Lung (tissue), 12 donors: ENCODE measurements around the gene TTC32. TPM values are rescaled to one million over a fixed set of nuclear protein-coding genes. Genes with fewer than 3 reads are reported as not detected.

Experiments used
- ATAC-seq: fragments of 200-7000 bp; cut with Tn5 transposase; one replicate; pipeline ENCODE4 v1.9.1; 2020; ENCODE audit warnings: moderate number of reproducible peaks; ENCODE audit not compliant: insufficient read depth, low FRiP score
- DNase-seq, 3 donors: peaks; one replicate each; pipeline ENCODE4 v3.0.0-alpha.2; 2013 to 2017
- H3K27ac ChIP-seq, 2 donors: one replicate each; pipeline ENCODE4 v1.5.1; 2013; ENCODE audit warnings: mild to moderate bottlenecking in 2 of 2, moderate library complexity in 2 of 2, control low read depth in 1 of 2, inconsistent platforms in 1 of 2, low read depth in 1 of 2, low read length in 1 of 2
- H3K27me3 ChIP-seq, 3 donors: one replicate each; pipeline ENCODE4 v1.5.1; 2013; ENCODE audit warnings: low read length in 2 of 3; ENCODE audit not compliant: control insufficient read depth in 3 of 3, insufficient read depth in 3 of 3
- H3K36me3 ChIP-seq, 4 donors: one replicate each; pipeline ENCODE4 v1.5.1; 2013; ENCODE audit warnings: low read length in 4 of 4, mild to moderate bottlenecking in 1 of 4, moderate library complexity in 1 of 4; ENCODE audit not compliant: control insufficient read depth in 4 of 4, insufficient read depth in 4 of 4
- H3K4me1 ChIP-seq, 5 donors: one replicate each; pipeline ENCODE4 v1.5.1; 2013; ENCODE audit warnings: low read length in 5 of 5, mild to moderate bottlenecking in 2 of 5, moderate library complexity in 1 of 5; ENCODE audit not compliant: control insufficient read depth in 5 of 5, insufficient read depth in 5 of 5
- H3K4me3 ChIP-seq: one replicate; pipeline ENCODE4 v1.5.1; 2013; ENCODE audit warnings: mild to moderate bottlenecking, control low read depth, moderate library complexity
- H3K9ac ChIP-seq, 2 donors: one replicate each; pipeline ENCODE4 v1.5.1; 2013; ENCODE audit warnings: low read length in 2 of 2, control low read depth in 1 of 2; ENCODE audit not compliant: insufficient read depth in 1 of 2
- H3K9me3 ChIP-seq, 4 donors: one replicate each; pipeline ENCODE4 v1.5.1; 2013; ENCODE audit warnings: low read length in 3 of 4, mild to moderate bottlenecking in 1 of 4, moderate library complexity in 1 of 4; ENCODE audit not compliant: control insufficient read depth in 4 of 4, insufficient read depth in 3 of 4
- CTCF ChIP-seq: IDR thresholded peaks from 2 replicates; pipeline ENCODE4 v1.5.1; 2012; ENCODE audit warnings: mild to moderate bottlenecking; ENCODE audit errors: control extremely low read depth, extremely low read depth
- WGBS, 2 donors: extraction: QIAGEN DNeasy Blood & Tissue Kit; methylation state at CpG; one replicate each; pipeline ENCODE4 v1.1.7; 2013; 5-methylcytosine and 5-hydroxymethylcytosine counted together
- polyA plus RNA-seq, 2 donors: library from polyadenylated mRNA; stranded (reverse); fragments of 200-250 nt; gene quantifications; one replicate each; pipeline ENCODE4 v1.2.1, GENCODE V29; 2013
- total RNA-seq, 2 donors: library from RNA; depleted of rRNA in 1 of 2; stranded (reverse); fragments of >200 nt in 1 of 2; gene quantifications; one replicate each; pipeline ENCODE4 v1.2.1, GENCODE V29; 2014 to 2021
- donor health status: control.
- donor health status: control.
- donor health status: Bipolar disorder and iron deficiency.
- donor health status: healthy.
- donor health status: DM: yes; HTN: yes; CAD: no.

The TTC32 gene
- total and polyA plus RNA-seq, 4 donors, result 11.5 to 47.3 (median 16.2) TPM

GRCh38 chr2:19900931-19901441, 797 bp downstream of the TTC32 start:
- Histone ChIP-seq H3K9me3 (no peaks in the 10 kb centered on the region), H3K27me3 (no peaks in the 10 kb centered on the region), H3K4me1 (peaks cover 5 to 41% (median 22%) of the 10 kb centered on the region in 5 donors), H3K27ac (peak overlapping the region; percentile 96 to 99), H3K4me3 (peak overlapping the region; percentile 74), H3K36me3 (peaks cover 0 to 12% (median 0%) of the 10 kb centered on the region in 4 donors), H3K9ac (peak overlapping the region; percentile 99 to 100)
- 0 to 1% methylated on average over 26 of the region's 26 CpGs for WGBS, 2 donors
- peak in 2 of 3 donors; percentile 54 to 63 for DNase-seq
- TF ChIP-seq CTCF, result no peak
- no peak for ATAC-seq

GRCh38 chr2:19899985-19900930, 1.5 kb downstream of the TTC32 start:
- DNase-seq (peak in 2 of 3 donors; percentile 14 to 26), ATAC-seq (no peak)
- 26 to 34% methylated on average over 11 of the region's 11 CpGs for WGBS, 2 donors
- Histone ChIP-seq H3K36me3 (peaks cover 0 to 12% (median under 1%) of the 10 kb centered on the region in 4 donors), H3K27me3 (no peaks in the 10 kb centered on the region), H3K4me1 (peaks cover 5 to 41% (median 26%) of the 10 kb centered on the region in 5 donors), H3K9ac (peak overlapping the region; percentile 99 to 100), H3K27ac (peak overlapping the region; percentile 34 to 99), H3K9me3 (no peaks in the 10 kb centered on the region), H3K4me3 (peak overlapping the region; percentile 74)
- TF ChIP-seq CTCF, result no peak

- H3K4me3 ChIP-seq, result no peak overlapping the region
- ATAC-seq (no peak), DNase-seq (no peak)
- peaks cover 5 to 41% (median 27%) of the 10 kb centered on the region in 5 donors for H3K4me1 ChIP-seq
- WGBS, 2 donors, result 54 to 58% methylated on average over 7 of the region's 7 CpGs
- H3K36me3 ChIP-seq, result peaks cover 0 to 12% (median under 1%) of the 10 kb centered on the region in 4 donors
- no peaks in the 10 kb centered on the region for H3K9me3 ChIP-seq
- no peak overlapping the region for H3K27ac ChIP-seq
- H3K9ac ChIP-seq, result no peak overlapping the region
- H3K27me3 ChIP-seq, result no peaks in the 10 kb centered on the region
- TF ChIP-seq CTCF, result no peak
Observed at GRCh38 chr2:19898592-19899329, 3.0 kb downstream of the TTC32 start.
